Aorta (tissue), 5 donors: ENCODE data around the gene SCP2. TPM values are rescaled to one million over a fixed set of nuclear protein-coding genes. Genes with fewer than 3 reads are reported as not detected.
A peak's percentile ranks its signal among the peaks of the same experiment; 100 is the strongest.

Experiments used
- ATAC-seq: fragments of 200-7000 bp; cut with Tn5 transposase; one replicate; pipeline ENCODE4 v1.9.1; 2022; ENCODE audit warnings: moderate library complexity; ENCODE audit not compliant: low FRiP score
- DNase-seq, 2 donors: peaks; one replicate each; pipeline ENCODE4 v3.0.0-alpha.2; 2020
- H3K27ac ChIP-seq, 2 donors: one replicate each; pipeline ENCODE4 v1.5.1; 2013; ENCODE audit warnings: low read length in 2 of 2, mild to moderate bottlenecking in 2 of 2, moderate library complexity in 2 of 2, control low read depth in 1 of 2, inconsistent platforms in 1 of 2, low read depth in 1 of 2
- H3K27me3 ChIP-seq, 2 donors: one replicate each; pipeline ENCODE4 v1.6.1; 2013; ENCODE audit warnings: control low read depth in 1 of 2, low read length in 1 of 2, mild to moderate bottlenecking in 1 of 2, moderate library complexity in 1 of 2; ENCODE audit not compliant: insufficient read depth in 2 of 2, control insufficient read depth in 1 of 2
- H3K36me3 ChIP-seq, 2 donors: one replicate each; pipeline ENCODE4 v1.6.1; 2013; ENCODE audit warnings: control low read depth in 1 of 2, low read length in 1 of 2, mild to moderate bottlenecking in 1 of 2; ENCODE audit not compliant: insufficient read depth in 2 of 2, control insufficient read depth in 1 of 2
- H3K4me1 ChIP-seq, 2 donors: one replicate each; pipeline ENCODE4 v1.6.1; 2013; ENCODE audit warnings: low read length in 2 of 2, control low read depth in 1 of 2, mild to moderate bottlenecking in 1 of 2, moderate library complexity in 1 of 2; ENCODE audit not compliant: insufficient read depth in 2 of 2, control insufficient read depth in 1 of 2
- H3K4me3 ChIP-seq, 2 donors: one replicate each; pipeline ENCODE4 v1.5.1; 2013; ENCODE audit warnings: low read length in 2 of 2, control low read depth in 1 of 2, mild to moderate bottlenecking in 1 of 2
- H3K9me3 ChIP-seq: one replicate; pipeline ENCODE4 v1.6.1; 2013; ENCODE audit warnings: mild to moderate bottlenecking, low read length; ENCODE audit not compliant: control insufficient read depth
- WGBS, 2 donors: extraction: QIAGEN DNeasy Blood & Tissue Kit; methylation state at CpG; one replicate each; pipeline ENCODE4 v1.1.7; 2013; 5-methylcytosine and 5-hydroxymethylcytosine counted together
- intact Hi-C, 2 donors: fragments of 100-400 bp; cut with DNase I; formaldehyde crosslinking; loops; one replicate each; pipeline versions ENCODE4 v1.14.2 to v1.15.0; 2022
- polyA plus RNA-seq, 2 donors: library from polyadenylated mRNA; stranded (reverse); fragments of 200-250 nt; gene quantifications; one replicate each; pipeline ENCODE4 v1.2.3, GENCODE V29; 2013
- total RNA-seq, 2 donors: library from RNA; stranded (reverse); fragmentation: NEBNext Ultra II Directional; extraction: Animal tissue kit (Norgen Biotek cat#: 25700); gene quantifications; one replicate each; pipeline ENCODE4 v1.2.1, GENCODE V29; 2021
- donor health status: healthy with polysubstance abuse.
- donor health status: Bipolar disorder and iron deficiency.
- donor health status: DM: no; HTN: no; CAD: no.
- donor health status: DM: no; HTN: no; CAD: no.
- donor health status: DM: yes; HTN: yes; CAD: no.

SCP2 gene
- total and polyA plus RNA-seq, 4 donors: 80.3 to 309 (median 120) TPM

DNA sequence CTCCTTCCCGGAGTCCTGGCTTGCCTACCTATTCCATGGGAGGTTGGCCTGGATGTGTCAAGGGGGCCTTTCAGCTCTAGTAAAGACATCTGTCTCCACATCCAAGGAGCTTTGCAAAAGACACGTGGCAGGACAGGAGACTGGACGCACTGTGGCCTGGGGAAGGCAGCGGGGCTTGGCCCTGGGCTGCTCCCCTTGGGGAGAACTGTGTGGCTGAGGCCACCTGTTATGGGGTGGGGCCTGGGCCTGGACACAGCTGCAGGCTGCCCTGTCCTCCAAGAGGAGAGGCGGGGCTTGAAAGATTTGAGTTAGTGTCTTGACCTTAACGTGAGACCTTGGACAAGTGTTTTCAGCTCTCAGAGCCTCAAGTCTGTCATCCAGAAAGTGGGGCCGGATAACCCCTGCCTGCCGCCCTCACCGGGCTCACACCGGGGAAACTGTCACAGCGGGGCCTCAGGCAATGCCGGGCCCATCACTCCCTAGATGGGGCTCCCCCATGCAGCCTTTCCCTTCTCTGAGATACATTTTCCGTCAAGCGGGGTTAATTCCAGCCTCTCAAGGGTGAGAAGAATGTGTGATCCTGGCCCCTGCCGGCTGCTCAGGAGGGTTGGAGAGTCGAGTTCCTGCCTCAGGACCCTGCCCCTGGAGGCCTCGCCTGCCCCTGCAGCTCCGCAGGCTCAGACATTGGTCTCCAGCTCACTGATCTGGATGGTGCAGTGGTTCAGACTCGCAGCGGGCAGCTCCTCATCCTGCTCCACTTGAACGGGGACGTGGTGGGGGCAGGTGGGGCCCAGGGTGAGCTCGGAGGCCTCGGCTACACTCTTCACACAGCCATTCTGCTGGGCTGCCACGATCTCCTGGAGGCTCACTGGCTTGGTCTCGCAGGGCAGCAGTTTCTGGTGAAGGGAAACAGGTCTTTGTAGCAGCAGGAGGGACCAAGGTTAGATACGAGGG is 160.5 kb downstream of the SCP2 start:
- Histone ChIP-seq H3K4me1 (no peaks in the 10 kb centered on the region), H3K27ac (no peak overlapping the region), H3K36me3 (no peaks in the 10 kb centered on the region), H3K4me3 (no peak overlapping the region), H3K9me3 (no peaks in the 10 kb centered on the region), H3K27me3 (no peaks in the 10 kb centered on the region)
- ATAC-seq (no peak), DNase-seq (no peak)
- 93% methylated on average over 27 of the region's 27 CpGs for WGBS, 2 donors
- intact Hi-C loops: no loop called here

- WGBS, 2 donors: 89 to 94% methylated on average over 19 of the region's 19 CpGs
- ATAC-seq: no peak
- Histone ChIP-seq H3K4me1 (no peaks in the 10 kb centered on the region), H3K27me3 (no peaks in the 10 kb centered on the region), H3K4me3 (no peak overlapping the region), H3K36me3 (no peaks in the 10 kb centered on the region), H3K9me3 (no peaks in the 10 kb centered on the region), H3K27ac (no peak overlapping the region)
- intact Hi-C loops: no loop called here
- no peak for DNase-seq
Measured at GRCh38 chr1:53088616-53089300, 161.7 kb downstream of the SCP2 start.

- WGBS, 2 donors: 91 to 93% methylated on average over 11 of the region's 11 CpGs
- H3K36me3 ChIP-seq: no peaks in the 10 kb centered on the region
Measured at GRCh38 chr1:53089478-53090226, 162.6 kb downstream of the SCP2 start.

DNA sequence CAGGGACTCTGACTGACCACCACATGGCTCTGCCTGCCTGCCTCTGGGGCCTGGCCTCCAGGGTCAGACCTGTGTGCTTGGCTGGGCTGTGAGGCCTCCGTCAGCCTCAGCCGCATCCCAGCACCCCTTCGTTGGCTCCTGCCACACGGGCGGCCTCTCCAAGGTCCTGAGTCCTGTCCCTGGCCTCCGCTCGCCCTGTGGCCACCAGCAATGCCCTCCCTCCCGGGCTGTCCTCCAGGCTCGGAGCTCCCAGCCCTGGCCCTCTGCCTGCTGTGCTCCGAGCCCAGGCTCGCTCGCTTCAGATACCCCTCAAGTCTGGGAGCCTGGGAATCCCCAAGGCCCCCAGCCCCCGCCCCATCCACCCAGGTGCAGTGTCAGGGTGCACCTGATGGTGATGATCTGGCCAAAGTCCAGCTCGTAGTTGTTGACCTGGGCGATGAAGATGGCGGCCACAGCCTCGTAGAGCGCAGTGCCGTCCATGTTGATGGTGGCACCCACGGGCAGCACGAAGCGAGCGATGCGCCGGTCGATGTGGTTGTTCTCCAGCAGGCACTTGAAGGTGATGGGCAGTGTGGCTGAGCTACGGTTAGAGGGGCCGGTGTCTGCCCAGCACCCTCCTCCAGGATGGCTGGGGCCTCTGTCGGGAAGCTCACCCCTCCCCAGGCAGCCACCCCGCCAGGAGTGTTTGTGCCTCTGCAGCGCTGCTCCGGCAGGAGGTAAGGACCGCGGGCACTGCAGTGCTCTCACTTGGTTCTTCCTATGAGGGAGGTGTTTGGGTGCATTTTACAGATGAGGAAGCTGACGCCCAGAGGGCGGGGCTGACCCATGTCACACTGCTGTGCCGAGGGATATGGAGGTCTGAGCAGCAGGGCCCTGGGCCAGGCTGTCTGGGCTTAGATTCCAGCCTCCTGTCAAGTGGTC is 163.4 kb downstream of the SCP2 start:
- WGBS, 2 donors: 79 to 86% methylated on average over 37 of the region's 37 CpGs
- ATAC-seq: no peak

More at GRCh38 chr1:53089478-53090226, 162.6 kb downstream of the SCP2 start:
- H3K4me1 ChIP-seq: no peaks in the 10 kb centered on the region
- H3K9me3 ChIP-seq: no peaks in the 10 kb centered on the region
- no peak overlapping the region for H3K4me3 ChIP-seq
- no peaks in the 10 kb centered on the region for H3K27me3 ChIP-seq
- intact Hi-C loops: no loop called here
- ATAC-seq (no peak), DNase-seq (no peak)
- no peak overlapping the region for H3K27ac ChIP-seq

DNA sequence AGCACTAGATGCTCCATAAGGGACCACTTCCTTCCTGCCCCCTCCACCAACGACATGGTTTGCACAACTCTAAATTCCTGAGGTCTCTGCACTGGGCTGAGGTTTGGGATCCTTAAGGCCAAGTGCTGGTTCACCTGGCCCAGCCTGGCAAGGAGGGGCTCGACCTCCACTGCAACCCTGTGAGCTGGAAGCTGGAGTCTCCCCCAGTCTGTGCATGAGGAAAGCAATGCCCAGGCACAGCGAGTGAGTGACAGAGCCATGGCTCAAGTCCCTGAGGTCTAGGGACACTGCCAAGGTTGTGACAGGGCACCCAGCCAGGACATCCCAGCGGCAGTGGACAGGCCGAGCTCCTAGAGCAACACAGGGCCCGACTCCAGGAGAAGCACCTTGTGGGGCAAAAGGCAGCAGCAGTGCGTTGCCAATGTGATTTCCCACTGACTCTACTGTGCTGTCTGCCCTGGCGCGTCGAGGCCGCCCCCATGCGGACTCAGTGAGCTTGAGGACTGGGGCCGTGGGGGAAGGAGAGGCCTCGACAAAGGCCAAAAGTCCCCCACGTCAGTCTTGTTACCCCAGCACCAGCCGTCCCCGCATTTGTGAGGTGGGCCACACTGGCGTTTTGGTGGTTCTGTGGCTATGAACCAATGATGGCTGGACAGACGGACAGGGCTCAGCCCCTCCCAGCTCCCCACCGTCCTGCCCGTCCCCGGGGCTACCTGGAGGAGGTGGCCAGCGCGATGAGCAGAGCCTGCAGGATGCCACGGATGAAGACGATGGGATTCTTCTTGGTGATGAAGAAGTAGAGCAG is 165.0 kb downstream of the SCP2 start:
- ATAC-seq: no peak
- WGBS, 2 donors: 50 to 56% methylated on average over 26 of the region's 26 CpGs

More for the DNA sequence above, 163.4 kb downstream of the SCP2 start:
- Histone ChIP-seq H3K4me3 (no peak overlapping the region), H3K4me1 (no peaks in the 10 kb centered on the region), H3K27me3 (no peaks in the 10 kb centered on the region), H3K27ac (no peak overlapping the region), H3K9me3 (no peaks in the 10 kb centered on the region), H3K36me3 (no peaks in the 10 kb centered on the region)
- peak in 1 of 2 donors; percentile 66 for DNase-seq
- intact Hi-C loops: no loop called here

GRCh38 chr1:53092659-53093450 is 165.8 kb downstream of the SCP2 start:
- 93 to 94% methylated on average over 33 of the region's 33 CpGs for WGBS, 2 donors
- DNase-seq (no peak), ATAC-seq (no peak)
- no peaks in the 10 kb centered on the region for H3K4me1 ChIP-seq
- H3K36me3 ChIP-seq: no peaks in the 10 kb centered on the region
- H3K27me3 ChIP-seq: no peaks in the 10 kb centered on the region
- H3K27ac ChIP-seq: no peak overlapping the region
- H3K9me3 ChIP-seq: no peaks in the 10 kb centered on the region
- no peak overlapping the region for H3K4me3 ChIP-seq
- intact Hi-C loops: no loop called here

More for the DNA sequence above, 165.0 kb downstream of the SCP2 start:
- intact Hi-C loops: no loop called here
- DNase-seq: no peak
- no peak overlapping the region for H3K27ac ChIP-seq
- H3K4me3 ChIP-seq: no peak overlapping the region
- no peaks in the 10 kb centered on the region for H3K9me3 ChIP-seq
- H3K27me3 ChIP-seq: no peaks in the 10 kb centered on the region
- H3K36me3 ChIP-seq: no peaks in the 10 kb centered on the region
- H3K4me1 ChIP-seq: no peaks in the 10 kb centered on the region

DNA sequence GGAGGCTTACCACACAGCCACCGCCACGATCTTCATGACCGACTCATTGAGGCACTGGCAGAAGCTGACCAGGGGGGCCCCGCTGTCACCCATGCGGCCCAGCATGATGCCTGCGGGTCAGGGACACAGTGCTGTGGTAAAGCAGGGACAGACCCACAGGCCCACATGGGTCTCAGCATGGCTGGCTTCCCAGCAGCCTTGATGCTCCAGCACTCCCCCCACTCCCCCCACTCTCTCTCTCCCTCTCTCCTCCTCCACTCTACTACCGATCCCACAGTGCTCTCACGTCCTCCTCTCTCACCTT is 166.3 kb downstream of the SCP2 start:
- DNase-seq: no peak
- Histone ChIP-seq H3K9me3 (no peaks in the 10 kb centered on the region), H3K4me1 (no peaks in the 10 kb centered on the region), H3K27me3 (no peaks in the 10 kb centered on the region), H3K27ac (no peak overlapping the region), H3K36me3 (no peaks in the 10 kb centered on the region), H3K4me3 (no peak overlapping the region)
- 91 to 95% methylated on average over 8 of the region's 8 CpGs for WGBS, 2 donors
- ATAC-seq: no peak
- intact Hi-C loops: no loop called here
